Liver (tissue), 9 donors: ENCODE data around the gene TAL1. TPM values are rescaled to one million over a fixed set of nuclear protein-coding genes. Genes with fewer than 3 reads are reported as not detected.

Experiments
- DNase-seq: peaks from one replicate; pipeline ENCODE4 v3.0.0-alpha.2; 2017; ENCODE audit warnings: low spot score
- H3K27ac ChIP-seq, 2 donors: one replicate each; pipeline ENCODE4 v1.7.0; 2013; ENCODE audit warnings: inconsistent platforms in 2 of 2, low read length in 2 of 2, control low read depth in 1 of 2, low read depth in 1 of 2, mild to moderate bottlenecking in 1 of 2
- H3K27me3 ChIP-seq, 4 donors: one replicate each; pipeline versions ENCODE4 v1.6.1 to v1.7.0; 2013; ENCODE audit warnings: low read length in 3 of 4, inconsistent platforms in 1 of 4, mild to moderate bottlenecking in 1 of 4, moderate library complexity in 1 of 4; ENCODE audit not compliant: control insufficient read depth in 4 of 4, insufficient read depth in 4 of 4
- H3K36me3 ChIP-seq, 4 donors: one replicate each; pipeline versions ENCODE4 v1.6.1 to v1.7.0; 2013; ENCODE audit warnings: low read length in 3 of 4, mild to moderate bottlenecking in 3 of 4, low read depth in 1 of 4, moderate library complexity in 1 of 4; ENCODE audit not compliant: control insufficient read depth in 4 of 4, insufficient read depth in 3 of 4
- H3K4me1 ChIP-seq, 4 donors: one replicate each; pipeline versions ENCODE4 v1.6.1 to v1.7.0; 2013; ENCODE audit warnings: low read length in 3 of 4, mild to moderate bottlenecking in 3 of 4, moderate library complexity in 1 of 4; ENCODE audit not compliant: control insufficient read depth in 4 of 4, insufficient read depth in 4 of 4
- H3K4me3 ChIP-seq, 3 donors: one replicate each; pipeline versions ENCODE4 v1.6.1 to v1.7.0; 2013; ENCODE audit warnings: low read length in 3 of 3, control low read depth in 1 of 3, low read depth in 1 of 3, mild to moderate bottlenecking in 1 of 3
- H3K9ac ChIP-seq, 2 donors: one replicate each; pipeline ENCODE4 v1.7.0; 2013; ENCODE audit warnings: low read length in 2 of 2, mild to moderate bottlenecking in 2 of 2, moderate library complexity in 2 of 2, control low read depth in 1 of 2, low read depth in 1 of 2
- H3K9me3 ChIP-seq, 4 donors: one replicate each; pipeline versions ENCODE4 v1.6.1 to v1.7.0; 2013; ENCODE audit warnings: low read length in 3 of 4; ENCODE audit not compliant: control insufficient read depth in 4 of 4
- CTCF ChIP-seq: fragments of 150-350 bp; IDR thresholded peaks from 2 replicates; pipeline ENCODE4 v1.5.1; 2017; ENCODE audit warnings: improper control_type of control experiment, low read depth, low read length; ENCODE audit not compliant: missing input control
- EGR1 ChIP-seq, 2 donors: IDR thresholded peaks; 2 replicates each; pipeline ENCODE4 v1.6.1; 2016 to 2018; ENCODE audit warnings: antibody characterized with exemption in 2 of 2, low read depth in 2 of 2
- GABPA ChIP-seq, 2 donors: IDR thresholded peaks in 1 of 2; conservative IDR thresholded peaks in 1 of 2; 2 replicates each; pipeline ENCODE4 v1.6.1; 2016; ENCODE audit warnings: antibody characterized with exemption in 2 of 2, mild to moderate bottlenecking in 1 of 2, moderate library complexity in 1 of 2
- JUND ChIP-seq, 2 donors: IDR thresholded peaks; 2 replicates each; pipeline ENCODE4 v1.6.1; 2016; ENCODE audit warnings: antibody characterized with exemption in 2 of 2
- MAX ChIP-seq: IDR thresholded peaks from 2 replicates; pipeline ENCODE4 v1.6.1; 2016; ENCODE audit warnings: antibody characterized with exemption
- NR2F2 ChIP-seq: IDR thresholded peaks from 2 replicates; pipeline ENCODE4 v1.6.1; 2016; ENCODE audit warnings: antibody characterized with exemption
- RAD21 ChIP-seq, 2 donors: IDR thresholded peaks; 2 replicates each; pipeline ENCODE4 v1.6.1; 2016; ENCODE audit warnings: antibody characterized with exemption in 2 of 2, mild to moderate bottlenecking in 2 of 2
- REST ChIP-seq: IDR thresholded peaks from 2 replicates; pipeline ENCODE4 v1.6.1; 2016; ENCODE audit warnings: antibody characterized with exemption, mild to moderate bottlenecking
- RXRA ChIP-seq, 2 donors: IDR thresholded peaks; 2 replicates each; pipeline ENCODE4 v1.6.1; 2017 to 2018; ENCODE audit warnings: antibody characterized with exemption in 2 of 2, mild to moderate bottlenecking in 1 of 2
- ZBTB33 ChIP-seq: IDR thresholded peaks from 2 replicates; pipeline ENCODE4 v1.6.1; 2016; ENCODE audit warnings: antibody characterized with exemption
- WGBS: extraction: QIAGEN DNeasy Blood & Tissue Kit; methylation state at CpG from one replicate; pipeline ENCODE4 v1.1.7; 2013; 5-methylcytosine and 5-hydroxymethylcytosine counted together
- polyA plus RNA-seq, 2 donors: library from polyadenylated mRNA; stranded (reverse) in 1 of 2; unstranded in 1 of 2; fragments of 200-250 nt in 1 of 2; fragments of >200 nt in 1 of 2; fragmentation: Nextera tagmentation in 1 of 2; extraction: Ambion mirVana in 1 of 2; gene quantifications; one replicate each; pipeline versions ENCODE4 v1.2.1 to v1.2.3, GENCODE V29; 2013 to 2015
- total RNA-seq, 2 donors: library from RNA; depleted of rRNA; stranded (reverse); fragments of >200 nt; gene quantifications; one replicate each; pipeline ENCODE4 v1.2.3, GENCODE V29; 2014
- donor health status: healthy.
- donor health status: healthy.
- donor health status: healthy.
- donor health status: healthy.
- donor health status: healthy.

Gene TAL1
- total and polyA plus RNA-seq, 4 donors = 0.79 to 184 (median 2.3) TPM

GRCh38 chr1:47262787-47263413 lies 30.9 kb upstream of the TAL1 start:
- WGBS = 94% methylated on average over 1 of the region's 1 CpG
- no peaks in the 10 kb centered on the region for H3K9me3 ChIP-seq
- no peaks in the 10 kb centered on the region for H3K27me3 ChIP-seq
- peak; percentile 78 for DNase-seq
- TF ChIP-seq JUND (IDR thresholded peaks at IDR 0.05) (no peak), RAD21 (IDR thresholded peaks at IDR 0.05) (peak; percentile 77 to 85), NR2F2 (no peak), RXRA (IDR thresholded peaks at IDR 0.05) (no peak), ZBTB33 (no peak), MAX (no peak), GABPA (IDR thresholded peaks at IDR 0.05 in 1 of 2, conservative IDR thresholded peaks at IDR 0.05 in 1 of 2) (no peak), REST (no peak), EGR1 (IDR thresholded peaks at IDR 0.05; ENCODE audit: low read depth in 2 of 2) (no peak), CTCF (peak; percentile 62)
- no peaks in the 10 kb centered on the region for H3K36me3 ChIP-seq
- no peak overlapping the region for H3K9ac ChIP-seq
- H3K27ac ChIP-seq = no peak overlapping the region
- H3K4me3 ChIP-seq = no peak overlapping the region
- no peaks in the 10 kb centered on the region for H3K4me1 ChIP-seq

- Histone ChIP-seq H3K9ac (no peak overlapping the region), H3K9me3 (no peaks in the 10 kb centered on the region), H3K36me3 (no peaks in the 10 kb centered on the region), H3K27ac (no peak overlapping the region), H3K4me3 (no peak overlapping the region), H3K4me1 (no peaks in the 10 kb centered on the region), H3K27me3 (no peaks in the 10 kb centered on the region)
- DNase-seq = no peak
- 80% methylated on average over 2 of the region's 2 CpGs for WGBS
- TF ChIP-seq JUND (IDR thresholded peaks at IDR 0.05) (no peak), RXRA (IDR thresholded peaks at IDR 0.05) (no peak), ZBTB33 (no peak), GABPA (IDR thresholded peaks at IDR 0.05 in 1 of 2, conservative IDR thresholded peaks at IDR 0.05 in 1 of 2) (no peak)
Observed at GRCh38 chr1:47257224-47257623, 25.2 kb upstream of the TAL1 start.
